Measurements from ENCODE around the gene SIL1. TPM values are rescaled to one million over a fixed set of nuclear protein-coding genes. Genes with fewer than 3 reads are reported as not detected.
A peak's percentile ranks its signal among the peaks of the same experiment; 100 is the strongest.
"Not testable (repeated sequence)": the region's sequence is repeated elsewhere in the genome, so short reads cannot be mapped to it uniquely, and the experiment has no call there.

The SIL1 gene
- total RNA-seq, 1 experiment from 2014 or later, result 22.0 TPM

GRCh38 chr5:139061856-139062255, 136.3 kb downstream of the SIL1 start:
- TF ChIP-seq EZH2 (IDR thresholded peaks at IDR 0.05; ENCODE audit: borderline replicate concordance, low read depth, low read length, poor library complexity, severe bottlenecking), result no peak
- TF ChIP-seq, protein P1, sequence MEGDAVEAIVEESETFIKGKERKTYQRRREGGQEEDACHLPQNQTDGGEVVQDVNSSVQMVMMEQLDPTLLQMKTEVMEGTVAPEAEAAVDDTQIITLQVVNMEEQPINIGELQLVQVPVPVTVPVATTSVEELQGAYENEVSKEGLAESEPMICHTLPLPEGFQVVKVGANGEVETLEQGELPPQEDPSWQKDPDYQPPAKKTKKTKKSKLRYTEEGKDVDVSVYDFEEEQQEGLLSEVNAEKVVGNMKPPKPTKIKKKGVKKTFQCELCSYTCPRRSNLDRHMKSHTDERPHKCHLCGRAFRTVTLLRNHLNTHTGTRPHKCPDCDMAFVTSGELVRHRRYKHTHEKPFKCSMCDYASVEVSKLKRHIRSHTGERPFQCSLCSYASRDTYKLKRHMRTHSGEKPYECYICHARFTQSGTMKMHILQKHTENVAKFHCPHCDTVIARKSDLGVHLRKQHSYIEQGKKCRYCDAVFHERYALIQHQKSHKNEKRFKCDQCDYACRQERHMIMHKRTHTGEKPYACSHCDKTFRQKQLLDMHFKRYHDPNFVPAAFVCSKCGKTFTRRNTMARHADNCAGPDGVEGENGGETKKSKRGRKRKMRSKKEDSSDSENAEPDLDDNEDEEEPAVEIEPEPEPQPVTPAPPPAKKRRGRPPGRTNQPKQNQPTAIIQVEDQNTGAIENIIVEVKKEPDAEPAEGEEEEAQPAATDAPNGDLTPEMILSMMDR (conservative IDR thresholded peaks at IDR 0.05; ENCODE audit: low read depth, low read length), result no peak
- H3K9me3 ChIP-seq (ENCODE audit: low read depth, low read length, poor library complexity, severe bottlenecking), result no peaks in the 10 kb centered on the region
- no peak overlapping the region for H3K27ac ChIP-seq (ENCODE audit: low read depth, low read length, poor library complexity, severe bottlenecking)
- no peaks in the 10 kb centered on the region for H3K36me3 ChIP-seq (ENCODE audit: insufficient read depth, low read length, poor library complexity, severe bottlenecking)
- peak; percentile 36 for DNase-seq (ENCODE audit: low spot score)
- BruUV-seq (replicated peaks), result no TSS peak
- H3K4me3 ChIP-seq (ENCODE audit: low read depth, low read length, poor library complexity, severe bottlenecking), result no peak overlapping the region
- CTCF ChIA-PET, result no interaction called here
- POLR2A ChIA-PET (ENCODE audit: low non-redundant PET), result no interaction called here
- no peaks in the 10 kb centered on the region for H3K27me3 ChIP-seq (replicated peaks; ENCODE audit: insufficient read depth, low read depth, low read length, poor library complexity)
- intact Hi-C loops (cut with micrococcal nuclease; ENCODE audit: unreplicated experiment), result no loop called here
- H3K4me1 ChIP-seq (ENCODE audit: insufficient read depth, low read length, poor library complexity, severe bottlenecking), result peaks cover 14% of the 10 kb centered on the region

DNA sequence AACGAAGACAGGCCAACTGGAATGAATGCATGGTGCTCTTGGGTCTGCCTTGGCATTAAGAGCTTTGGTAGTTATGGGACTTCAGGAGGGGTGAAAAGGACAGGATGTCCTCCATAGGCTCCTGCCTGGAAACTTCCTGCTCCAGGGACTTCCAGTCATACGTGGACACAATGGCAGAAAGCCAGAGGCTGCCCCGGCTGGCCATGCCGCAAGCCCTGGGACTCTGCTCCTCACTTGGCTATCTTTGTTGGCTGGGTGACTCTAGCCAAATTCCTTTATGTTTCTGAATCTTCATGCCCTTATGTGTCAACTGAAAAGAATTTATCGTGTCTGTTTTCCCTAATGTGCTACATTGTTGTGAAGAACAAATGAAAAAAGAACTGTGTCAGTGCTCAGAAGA, 136.9 kb downstream of the SIL1 start:
- CTCF ChIA-PET, result interaction anchor here (0.6 kb wide), 1 partner anchor 8 kb away, joined by 3 read pairs; no protein-coding TSS in a partner anchor
- TF ChIP-seq, protein P1 (conservative IDR thresholded peaks at IDR 0.05; ENCODE audit: low read depth, low read length), result no peak
- TF ChIP-seq EZH2 (IDR thresholded peaks at IDR 0.05; ENCODE audit: borderline replicate concordance, low read depth, low read length, poor library complexity, severe bottlenecking), result no peak
- no peak for DNase-seq (ENCODE audit: low spot score)

GRCh38 chr5:139058121-139058520, 140.0 kb downstream of the SIL1 start:
- POLR2A ChIA-PET (ENCODE audit: low non-redundant PET), result no interaction called here
- H3K27ac ChIP-seq (ENCODE audit: low read depth, low read length, poor library complexity, severe bottlenecking), result no peak overlapping the region
- H3K4me3 ChIP-seq (ENCODE audit: low read depth, low read length, poor library complexity, severe bottlenecking), result no peak overlapping the region
- TF ChIP-seq, protein P1 (conservative IDR thresholded peaks at IDR 0.05; ENCODE audit: low read depth, low read length), result no peak
- no peak for TF ChIP-seq EZH2 (IDR thresholded peaks at IDR 0.05; ENCODE audit: borderline replicate concordance, low read depth, low read length, poor library complexity, severe bottlenecking)
- H3K9me3 ChIP-seq (ENCODE audit: low read depth, low read length, poor library complexity, severe bottlenecking), result no peaks in the 10 kb centered on the region
- H3K4me1 ChIP-seq (ENCODE audit: insufficient read depth, low read length, poor library complexity, severe bottlenecking), result peaks cover 14% of the 10 kb centered on the region
- intact Hi-C loops (cut with micrococcal nuclease; ENCODE audit: unreplicated experiment), result no loop called here
- no peaks in the 10 kb centered on the region for H3K27me3 ChIP-seq (replicated peaks; ENCODE audit: insufficient read depth, low read depth, low read length, poor library complexity)
- no peak for DNase-seq (ENCODE audit: low spot score)
- H3K36me3 ChIP-seq (ENCODE audit: insufficient read depth, low read length, poor library complexity, severe bottlenecking), result no peaks in the 10 kb centered on the region
- BruUV-seq (replicated peaks), result no TSS peak
- CTCF ChIA-PET, result no interaction called here

More for the DNA sequence above, 136.9 kb downstream of the SIL1 start:
- Histone ChIP-seq H3K36me3 (ENCODE audit: insufficient read depth, low read length, poor library complexity, severe bottlenecking) (no peaks in the 10 kb centered on the region), H3K4me1 (ENCODE audit: insufficient read depth, low read length, poor library complexity, severe bottlenecking) (peaks cover 14% of the 10 kb centered on the region), H3K4me3 (ENCODE audit: low read depth, low read length, poor library complexity, severe bottlenecking) (no peak overlapping the region), H3K27me3 (replicated peaks; ENCODE audit: insufficient read depth, low read depth, low read length, poor library complexity) (no peaks in the 10 kb centered on the region), H3K27ac (ENCODE audit: low read depth, low read length, poor library complexity, severe bottlenecking) (no peak overlapping the region), H3K9me3 (ENCODE audit: low read depth, low read length, poor library complexity, severe bottlenecking) (no peaks in the 10 kb centered on the region)
- intact Hi-C loops (cut with micrococcal nuclease; ENCODE audit: unreplicated experiment), result no loop called here
- POLR2A ChIA-PET (ENCODE audit: low non-redundant PET), result no interaction called here
- BruUV-seq (replicated peaks), result no TSS peak

DNA sequence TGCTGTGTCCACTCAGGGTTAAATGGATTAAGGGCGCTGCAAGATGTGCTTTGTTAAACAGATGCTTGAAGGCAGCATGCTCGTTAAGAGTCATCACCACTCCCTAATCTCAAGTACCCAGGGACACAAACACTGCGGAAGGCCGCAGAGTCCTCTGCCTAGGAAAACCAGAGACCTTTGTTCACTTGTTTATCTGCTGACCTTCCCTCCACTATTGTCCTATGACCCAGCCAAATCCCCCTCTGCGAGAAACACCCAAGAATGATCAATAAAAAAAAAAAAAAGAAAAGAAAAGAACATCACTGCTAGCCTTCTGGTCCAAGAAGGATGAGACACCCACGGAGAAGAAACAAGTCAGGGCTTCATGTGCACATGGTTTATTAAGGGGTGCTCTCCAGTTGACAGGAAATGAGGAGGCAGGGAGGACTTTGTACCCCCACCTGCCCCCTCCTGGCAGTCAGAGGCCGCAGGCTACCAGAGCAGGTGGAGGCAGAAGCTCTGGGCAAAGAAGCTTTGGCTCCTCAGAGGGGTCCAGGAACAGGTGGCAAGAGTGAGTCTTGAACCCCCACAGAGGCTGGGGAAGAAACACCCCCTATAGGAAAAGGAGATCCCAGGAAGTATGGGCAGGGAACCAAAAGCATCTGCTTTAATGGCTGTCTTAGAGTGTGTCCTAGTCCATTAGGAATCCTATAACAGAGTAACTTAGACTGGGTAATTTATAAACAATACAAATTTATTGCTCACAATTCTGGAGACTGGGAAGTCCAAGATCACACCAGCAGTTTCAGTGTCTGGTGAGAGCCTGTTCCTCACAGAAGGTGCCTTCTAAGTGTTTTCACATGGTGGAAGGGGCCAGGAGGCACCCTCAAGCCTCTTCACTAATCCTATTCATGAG, 140.9 kb downstream of the SIL1 start:
- intact Hi-C loops (cut with micrococcal nuclease; ENCODE audit: unreplicated experiment); POLR2A ChIA-PET (ENCODE audit: low non-redundant PET); H3K9me3 ChIP-seq (ENCODE audit: low read depth, low read length, poor library complexity, severe bottlenecking); BruUV-seq (replicated peaks); H3K36me3 ChIP-seq (ENCODE audit: insufficient read depth, low read length, poor library complexity, severe bottlenecking); H3K4me3 ChIP-seq (ENCODE audit: low read depth, low read length, poor library complexity, severe bottlenecking); H3K27ac ChIP-seq (ENCODE audit: low read depth, low read length, poor library complexity, severe bottlenecking); CTCF ChIA-PET; H3K27me3 ChIP-seq (replicated peaks; ENCODE audit: insufficient read depth, low read depth, low read length, poor library complexity); DNase-seq (ENCODE audit: low spot score): not testable (repeated sequence)
- H3K4me1 ChIP-seq (ENCODE audit: insufficient read depth, low read length, poor library complexity, severe bottlenecking), result peaks cover 11% of the 10 kb centered on the region
